Measurements from ENCODE around the gene NR2C1.

NR2C1 gene

DNA sequence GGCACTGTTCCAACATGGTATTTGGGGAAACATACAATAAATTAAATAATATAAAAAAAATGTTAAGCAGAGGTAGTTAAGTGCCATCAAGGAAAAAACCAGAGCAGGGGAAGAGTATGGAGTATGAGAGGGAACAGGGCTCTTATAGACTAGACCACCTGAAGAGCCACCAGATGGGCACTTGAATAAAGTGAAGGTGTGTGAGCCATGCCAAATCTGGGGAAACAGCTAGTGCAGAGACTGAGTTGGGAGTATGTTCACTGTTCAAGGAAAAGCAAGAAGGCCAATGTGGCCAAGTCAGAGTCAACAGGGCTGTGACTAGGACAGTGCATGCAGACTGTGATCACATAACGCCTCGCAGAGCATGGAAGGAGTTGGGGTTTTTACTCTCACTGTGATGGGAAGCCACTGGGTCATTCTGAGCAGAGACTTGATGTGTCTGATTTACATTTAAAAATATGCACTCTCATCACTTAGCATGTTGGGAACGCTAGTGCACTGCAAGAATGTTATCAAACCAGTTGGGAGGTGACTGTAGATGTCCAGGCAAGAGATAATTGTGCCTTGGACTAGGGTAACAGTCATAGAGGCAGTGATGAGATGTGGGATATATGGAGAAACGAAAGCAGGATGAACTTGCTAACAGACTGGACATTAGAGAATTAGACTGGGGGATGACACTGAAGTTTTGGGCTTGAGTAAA, 95.5 kb downstream of the NR2C1 start:
- TF ChIP-seq TAF1 (IDR thresholded peaks at IDR 0.05; ENCODE audit: low read depth) (no peak), NFIC (IDR thresholded peaks at IDR 0.05) (no peak), TCF12 (IDR thresholded peaks at IDR 0.05; ENCODE audit: low read depth) (no peak), ZBTB7A (IDR thresholded peaks at IDR 0.05; ENCODE audit: low read depth) (no peak), CREB1 (IDR thresholded peaks at IDR 0.05; ENCODE audit: low read depth) (no peak), EP300 (IDR thresholded peaks at IDR 0.05; ENCODE audit: borderline replicate concordance) (no peak), EGR1 (IDR thresholded peaks at IDR 0.05) (no peak), CEBPB (IDR thresholded peaks at IDR 0.05) (no peak), TEAD4 (IDR thresholded peaks at IDR 0.05) (no peak)
- TF ChIP-seq, protein P1, sequence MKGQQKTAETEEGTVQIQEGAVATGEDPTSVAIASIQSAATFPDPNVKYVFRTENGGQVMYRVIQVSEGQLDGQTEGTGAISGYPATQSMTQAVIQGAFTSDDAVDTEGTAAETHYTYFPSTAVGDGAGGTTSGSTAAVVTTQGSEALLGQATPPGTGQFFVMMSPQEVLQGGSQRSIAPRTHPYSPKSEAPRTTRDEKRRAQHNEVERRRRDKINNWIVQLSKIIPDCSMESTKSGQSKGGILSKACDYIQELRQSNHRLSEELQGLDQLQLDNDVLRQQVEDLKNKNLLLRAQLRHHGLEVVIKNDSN (IDR thresholded peaks at IDR 0.05), result no peak

DNA sequence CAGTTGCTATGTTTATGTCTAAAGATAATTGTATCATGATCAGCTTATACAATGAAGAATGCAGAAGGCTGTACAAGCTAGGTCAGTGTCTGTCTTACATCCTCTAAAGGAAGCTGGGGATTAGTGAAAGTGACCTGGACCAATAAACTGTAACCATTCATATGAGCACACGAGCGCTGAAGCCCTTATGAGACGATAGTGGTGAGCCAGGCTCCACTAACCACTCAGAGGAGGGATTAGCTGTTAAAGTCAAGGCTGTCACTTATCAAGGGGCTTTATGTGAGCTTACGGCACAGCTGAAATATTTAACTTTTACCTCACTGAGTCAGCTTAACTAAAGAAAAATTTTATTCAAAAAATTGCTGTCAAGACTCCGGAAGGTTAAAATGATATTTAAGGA, 100.2 kb downstream of the NR2C1 start:
- no peak for TF ChIP-seq TAF1 (IDR thresholded peaks at IDR 0.05; ENCODE audit: low read depth)
- no peak for TF ChIP-seq CREB1 (IDR thresholded peaks at IDR 0.05; ENCODE audit: low read depth)
- no peak for TF ChIP-seq TEAD4 (IDR thresholded peaks at IDR 0.05)

DNA sequence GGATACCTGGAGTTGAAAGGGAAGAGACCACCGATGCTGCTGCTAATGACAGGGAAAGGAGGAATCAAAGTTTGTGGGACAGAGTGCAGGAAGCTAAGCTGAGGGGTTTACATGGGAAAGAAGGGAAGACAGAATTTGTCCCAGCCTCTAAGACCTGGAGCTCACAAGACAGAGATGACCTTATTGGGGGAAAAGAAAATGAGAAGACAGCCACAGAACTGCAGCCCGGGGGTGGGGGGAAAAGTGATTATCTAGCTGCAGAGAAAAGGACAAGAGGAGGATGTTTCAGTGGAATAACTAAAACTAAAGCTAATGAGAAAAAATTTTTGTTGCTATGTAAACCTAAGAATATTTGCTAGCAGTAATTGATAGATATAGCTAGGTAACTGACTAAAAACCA, 100.6 kb downstream of the NR2C1 start:
- TF ChIP-seq FOXM1 (IDR thresholded peaks at IDR 0.05; ENCODE audit: borderline replicate concordance, low read depth) (no peak), YY1 (IDR thresholded peaks at IDR 0.05; ENCODE audit: low read depth) (no peak), TAF1 (IDR thresholded peaks at IDR 0.05; ENCODE audit: low read depth) (no peak), NFIC (IDR thresholded peaks at IDR 0.05) (no peak), ZBTB7A (IDR thresholded peaks at IDR 0.05; ENCODE audit: low read depth) (no peak), RAD21 (IDR thresholded peaks at IDR 0.05; ENCODE audit: low read depth) (no peak), CREB1 (IDR thresholded peaks at IDR 0.05; ENCODE audit: low read depth) (no peak), EGR1 (IDR thresholded peaks at IDR 0.05) (no peak), TEAD4 (IDR thresholded peaks at IDR 0.05) (no peak), EP300 (IDR thresholded peaks at IDR 0.05; ENCODE audit: borderline replicate concordance) (no peak), CEBPB (IDR thresholded peaks at IDR 0.05) (no peak)
- TF ChIP-seq, protein P1 (IDR thresholded peaks at IDR 0.05), result no peak
- TF ChIP-seq, protein P2, sequence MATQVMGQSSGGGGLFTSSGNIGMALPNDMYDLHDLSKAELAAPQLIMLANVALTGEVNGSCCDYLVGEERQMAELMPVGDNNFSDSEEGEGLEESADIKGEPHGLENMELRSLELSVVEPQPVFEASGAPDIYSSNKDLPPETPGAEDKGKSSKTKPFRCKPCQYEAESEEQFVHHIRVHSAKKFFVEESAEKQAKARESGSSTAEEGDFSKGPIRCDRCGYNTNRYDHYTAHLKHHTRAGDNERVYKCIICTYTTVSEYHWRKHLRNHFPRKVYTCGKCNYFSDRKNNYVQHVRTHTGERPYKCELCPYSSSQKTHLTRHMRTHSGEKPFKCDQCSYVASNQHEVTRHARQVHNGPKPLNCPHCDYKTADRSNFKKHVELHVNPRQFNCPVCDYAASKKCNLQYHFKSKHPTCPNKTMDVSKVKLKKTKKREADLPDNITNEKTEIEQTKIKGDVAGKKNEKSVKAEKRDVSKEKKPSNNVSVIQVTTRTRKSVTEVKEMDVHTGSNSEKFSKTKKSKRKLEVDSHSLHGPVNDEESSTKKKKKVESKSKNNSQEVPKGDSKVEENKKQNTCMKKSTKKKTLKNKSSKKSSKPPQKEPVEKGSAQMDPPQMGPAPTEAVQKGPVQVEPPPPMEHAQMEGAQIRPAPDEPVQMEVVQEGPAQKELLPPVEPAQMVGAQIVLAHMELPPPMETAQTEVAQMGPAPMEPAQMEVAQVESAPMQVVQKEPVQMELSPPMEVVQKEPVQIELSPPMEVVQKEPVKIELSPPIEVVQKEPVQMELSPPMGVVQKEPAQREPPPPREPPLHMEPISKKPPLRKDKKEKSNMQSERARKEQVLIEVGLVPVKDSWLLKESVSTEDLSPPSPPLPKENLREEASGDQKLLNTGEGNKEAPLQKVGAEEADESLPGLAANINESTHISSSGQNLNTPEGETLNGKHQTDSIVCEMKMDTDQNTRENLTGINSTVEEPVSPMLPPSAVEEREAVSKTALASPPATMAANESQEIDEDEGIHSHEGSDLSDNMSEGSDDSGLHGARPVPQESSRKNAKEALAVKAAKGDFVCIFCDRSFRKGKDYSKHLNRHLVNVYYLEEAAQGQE (IDR thresholded peaks at IDR 0.05; ENCODE audit: low read depth), result no peak

DNA sequence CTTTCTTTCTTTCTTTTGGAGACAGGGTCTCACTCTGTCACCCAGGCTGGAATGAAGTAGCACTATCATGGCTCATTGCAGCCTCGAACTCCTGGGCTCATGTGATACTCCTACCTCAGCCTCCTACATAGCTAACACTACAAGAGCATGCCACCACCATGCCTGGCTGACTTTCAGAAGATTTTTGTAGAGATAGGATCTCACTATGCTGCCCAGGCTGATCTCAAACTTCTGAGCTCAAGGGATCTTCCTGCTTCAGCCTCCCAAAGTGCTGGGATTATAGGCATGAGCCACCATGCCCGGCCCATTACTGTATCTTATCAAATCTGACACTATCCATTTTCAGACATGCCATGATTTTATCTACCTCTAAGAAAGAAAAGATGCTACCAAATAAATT, 101.5 kb downstream of the NR2C1 start:
- TF ChIP-seq, protein P2 (IDR thresholded peaks at IDR 0.05; ENCODE audit: low read depth), result no peak
- TF ChIP-seq CREB1 (IDR thresholded peaks at IDR 0.05; ENCODE audit: low read depth) (no peak), EGR1 (IDR thresholded peaks at IDR 0.05) (no peak), TEAD4 (IDR thresholded peaks at IDR 0.05) (no peak), EP300 (IDR thresholded peaks at IDR 0.05; ENCODE audit: borderline replicate concordance) (no peak), YY1 (IDR thresholded peaks at IDR 0.05; ENCODE audit: low read depth) (no peak)
- TF ChIP-seq, protein P1 (IDR thresholded peaks at IDR 0.05), result no peak

DNA sequence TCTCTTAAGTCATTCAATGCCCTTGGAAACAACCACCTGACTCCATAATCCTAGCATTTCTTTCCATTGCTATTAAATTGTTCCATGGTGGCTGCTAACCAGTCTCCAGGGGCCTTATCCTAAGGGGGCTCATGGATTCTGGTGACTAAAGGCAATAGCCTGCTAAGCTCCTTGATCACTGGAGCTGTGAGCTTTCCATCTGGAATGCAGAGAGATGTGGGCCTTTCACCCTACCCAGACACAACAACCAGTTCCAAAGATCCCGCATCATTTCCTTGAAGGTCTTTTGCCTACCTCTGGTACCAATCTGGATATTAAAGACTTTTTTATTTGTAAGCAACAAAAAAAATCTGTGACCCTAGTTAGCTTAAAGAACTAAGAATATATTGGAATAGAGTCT, 102.9 kb downstream of the NR2C1 start:
- no peak for TF ChIP-seq NFIC (IDR thresholded peaks at IDR 0.05)
- no peak for TF ChIP-seq CREB1 (IDR thresholded peaks at IDR 0.05; ENCODE audit: low read depth)
- TF ChIP-seq EP300 (IDR thresholded peaks at IDR 0.05; ENCODE audit: borderline replicate concordance), result no peak
- TF ChIP-seq RAD21 (IDR thresholded peaks at IDR 0.05; ENCODE audit: low read depth), result no peak
- no peak for TF ChIP-seq FOXM1 (IDR thresholded peaks at IDR 0.05; ENCODE audit: borderline replicate concordance, low read depth)
- no peak for TF ChIP-seq EGR1 (IDR thresholded peaks at IDR 0.05)
- no peak for TF ChIP-seq ZBTB7A (IDR thresholded peaks at IDR 0.05; ENCODE audit: low read depth)
- TF ChIP-seq, protein P2 (IDR thresholded peaks at IDR 0.05; ENCODE audit: low read depth), result no peak
- no peak for TF ChIP-seq TAF1 (IDR thresholded peaks at IDR 0.05; ENCODE audit: low read depth)
- TF ChIP-seq TEAD4 (IDR thresholded peaks at IDR 0.05), result no peak
- TF ChIP-seq, protein P3, sequence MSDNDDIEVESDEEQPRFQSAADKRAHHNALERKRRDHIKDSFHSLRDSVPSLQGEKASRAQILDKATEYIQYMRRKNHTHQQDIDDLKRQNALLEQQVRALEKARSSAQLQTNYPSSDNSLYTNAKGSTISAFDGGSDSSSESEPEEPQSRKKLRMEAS (IDR thresholded peaks at IDR 0.05), result no peak
- no peak for TF ChIP-seq TCF12 (IDR thresholded peaks at IDR 0.05; ENCODE audit: low read depth)
- TF ChIP-seq, protein P1 (IDR thresholded peaks at IDR 0.05), result no peak

Measured in Ishikawa (cell line).